Forelimb muscle (tissue), 1 donor: Measurements from ENCODE around the gene SBF1. TPM values are rescaled to one million over a fixed set of nuclear protein-coding genes. Genes with fewer than 3 reads are reported as not detected.

Experiments
- DNase-seq: peaks from one replicate; pipeline ENCODE4 v3.0.0-alpha.2; 2013; ENCODE audit warnings: low read depth
- polyA plus RNA-seq: library from polyadenylated mRNA; unstranded; fragments of 120-200 nt; gene quantifications from one replicate; pipeline ENCODE4 v1.2.1, GENCODE V29; 2013; ENCODE audit not compliant: insufficient read length

The SBF1 gene
- polyA plus RNA-seq, 1 donor: 39.9 TPM

DNA sequence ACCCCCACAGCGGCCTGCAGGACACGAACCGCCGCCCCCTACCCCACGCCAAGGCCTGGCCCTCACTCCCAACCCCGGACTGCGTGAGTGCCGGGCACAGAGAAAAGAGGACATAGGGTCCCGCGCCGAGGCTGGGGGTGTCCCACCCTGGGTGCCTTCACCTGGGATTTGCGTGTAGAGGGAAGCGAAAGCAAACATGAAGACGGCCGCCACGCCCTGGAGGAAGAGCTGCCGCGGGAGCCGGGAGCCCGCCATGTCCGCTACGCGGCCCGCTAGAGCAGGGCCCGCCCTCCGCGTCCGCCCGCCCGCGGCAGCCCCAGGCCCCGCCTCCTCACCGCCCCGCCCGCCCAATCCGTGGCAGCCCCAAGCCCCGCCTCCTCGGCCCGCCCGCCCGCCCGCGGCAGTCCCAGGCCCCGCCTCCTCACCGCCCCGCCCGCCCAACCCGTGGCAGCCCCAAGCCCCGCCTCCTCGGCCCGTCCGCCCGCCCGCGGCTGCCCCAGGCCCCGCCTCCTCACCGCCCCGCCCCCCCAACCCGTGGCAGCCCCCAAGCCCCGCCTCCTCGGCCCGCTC is 32.7 kb upstream of the SBF1 start, which contains the start of gene LMF2:
Gene LMF2 (minus strand): TSS at position 282 of the 570 bp plus-strand sequence. CDS start 27 bp downstream, at position 255.
- DNase-seq: no peak

DNA sequence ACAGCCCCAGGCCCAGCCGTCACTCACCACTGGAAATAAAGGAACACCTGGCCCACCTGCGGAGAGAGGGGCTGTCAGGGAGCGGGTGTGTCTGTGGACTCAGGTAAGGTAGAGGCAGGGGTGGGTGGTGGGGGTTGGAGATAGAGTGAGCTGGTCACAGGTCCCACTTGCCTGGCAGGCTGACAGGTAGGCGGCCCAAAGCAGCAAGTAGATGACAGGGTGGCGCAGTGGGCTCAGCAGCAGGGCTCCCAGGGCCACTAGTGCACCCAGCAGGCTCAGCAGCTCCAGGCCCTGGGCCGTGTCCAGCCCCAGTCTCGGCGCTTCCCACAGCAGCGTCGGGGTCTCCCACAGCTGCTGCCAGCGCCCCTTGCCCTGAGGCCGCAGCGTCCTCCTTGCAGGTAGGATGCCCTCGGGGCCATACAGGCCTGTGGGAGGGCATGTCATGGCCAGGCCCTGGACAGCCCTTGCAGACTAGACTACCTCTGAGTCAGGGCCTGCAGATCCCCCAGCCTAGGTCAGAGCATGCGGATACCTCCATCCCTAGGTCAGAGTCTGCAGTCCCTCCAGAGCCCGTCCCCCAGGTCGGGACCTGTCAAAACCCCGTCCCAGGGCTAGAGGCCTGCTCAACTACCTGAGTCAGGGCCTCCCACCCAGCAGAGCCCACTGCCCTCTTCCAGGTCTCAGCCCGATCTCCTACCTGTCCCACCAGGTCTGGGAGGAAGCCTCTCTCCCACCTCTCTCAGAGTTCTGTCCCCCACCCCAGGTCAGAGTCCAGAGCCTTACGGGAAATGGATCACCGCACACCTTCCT is 32.0 kb upstream of the SBF1 start:
- no peak for DNase-seq

DNA sequence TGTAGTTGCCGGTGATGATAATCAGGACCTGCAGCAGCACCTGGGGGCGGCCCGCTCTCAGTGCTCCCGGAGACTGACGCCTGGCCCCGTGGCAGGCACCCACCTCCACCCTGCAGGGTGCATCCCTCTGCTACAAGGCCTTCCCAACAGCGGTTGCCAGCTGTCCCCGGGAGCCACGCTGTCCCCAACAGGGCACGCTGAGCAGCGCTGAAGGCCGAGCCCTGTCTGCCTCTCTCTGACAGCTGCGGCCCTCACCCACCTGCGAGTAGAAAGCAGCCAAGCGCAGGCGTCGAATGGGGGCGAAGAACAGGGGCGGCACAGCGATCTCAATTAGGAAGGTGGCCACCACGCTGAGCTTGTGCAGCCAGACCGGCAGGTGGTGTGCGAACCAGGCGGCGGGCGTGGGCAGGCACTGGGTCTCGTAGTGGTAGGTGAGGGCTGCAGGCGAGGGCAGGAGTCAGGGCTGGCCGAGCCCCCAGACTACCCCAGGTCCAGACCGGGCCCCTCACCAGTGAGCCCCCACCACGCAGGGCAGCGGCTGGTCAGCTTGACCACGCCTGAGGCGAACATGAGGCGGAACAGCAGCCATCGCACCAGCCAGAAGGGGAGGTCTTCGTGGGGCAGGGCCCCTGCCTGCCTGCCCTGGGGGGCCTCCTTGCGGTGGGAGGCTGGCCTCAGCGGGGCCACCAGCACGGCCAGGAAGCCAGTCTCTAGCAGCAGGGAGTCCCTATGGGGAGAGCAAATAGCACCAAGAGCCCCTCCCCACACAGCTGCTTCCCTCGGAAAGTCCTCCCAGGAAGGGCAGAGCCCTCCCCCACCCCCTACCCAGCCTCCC is 31.2 kb upstream of the SBF1 start:
- no peak for DNase-seq

DNA sequence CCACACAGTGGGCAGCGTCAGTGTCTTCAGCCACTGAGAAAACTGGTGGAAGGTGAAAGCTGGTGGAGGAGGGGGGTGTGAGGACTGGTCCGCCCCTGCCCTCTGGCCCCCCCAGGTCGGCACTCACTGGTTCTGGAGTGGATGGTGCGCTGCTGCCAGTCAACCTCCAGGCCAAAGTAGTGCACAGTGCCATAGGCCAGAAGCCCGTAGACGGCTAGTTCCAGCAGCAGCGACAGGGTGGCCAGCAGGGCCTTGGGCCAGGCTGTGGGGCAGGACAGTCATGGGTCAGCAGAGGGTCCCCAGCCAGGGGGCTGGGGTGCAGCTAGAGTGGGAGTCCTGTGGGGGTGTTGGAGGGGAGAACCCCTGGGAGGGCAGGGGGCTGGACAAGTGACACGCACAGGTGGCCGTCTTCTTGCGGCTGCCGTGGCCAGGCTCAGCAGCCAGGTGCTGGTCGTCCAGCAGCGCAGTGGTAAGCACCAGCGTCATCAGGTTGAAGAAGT is 30.5 kb upstream of the SBF1 start:
- no peak for DNase-seq

DNA sequence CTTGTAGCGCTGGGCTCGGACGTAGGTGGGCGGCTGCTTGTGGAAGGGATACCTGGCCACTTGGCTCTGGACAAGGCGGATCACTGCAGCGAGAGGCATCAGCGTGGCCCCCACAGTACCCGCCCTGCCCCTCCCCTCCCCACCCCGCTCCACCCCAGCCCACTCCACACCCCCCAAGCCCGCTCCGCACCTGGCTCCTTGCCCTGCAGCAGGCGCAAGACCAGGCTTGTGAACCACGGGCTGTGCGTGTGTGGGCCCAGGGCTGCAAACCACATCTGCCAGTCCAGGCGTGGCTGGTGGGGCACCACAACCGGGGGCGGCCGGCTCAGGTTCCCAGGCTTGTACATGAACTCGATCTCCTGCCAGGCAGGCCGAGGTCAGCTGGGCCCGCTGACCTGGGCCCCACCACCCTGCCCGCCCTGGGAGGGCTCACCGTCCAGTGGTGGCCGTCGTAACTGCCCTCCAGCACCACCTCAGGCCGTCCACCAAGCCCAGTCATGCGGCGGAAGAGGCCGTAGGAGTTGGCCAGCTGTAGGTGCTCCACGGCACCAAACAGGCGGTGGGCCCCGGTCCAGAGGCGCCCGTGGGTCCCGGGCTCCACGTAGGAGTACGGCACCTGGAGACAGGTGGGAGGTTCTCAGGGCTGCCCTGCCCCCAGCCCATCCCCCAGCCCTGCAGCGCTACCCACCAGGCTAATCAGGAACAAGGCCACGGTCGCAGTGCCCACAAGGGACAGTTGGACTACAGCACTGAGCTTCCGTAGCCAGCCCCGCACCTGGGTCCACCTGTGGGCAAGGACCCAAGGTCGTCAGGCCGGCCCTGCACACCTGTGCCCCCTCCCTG is 29.8 kb upstream of the SBF1 start:
- no peak for DNase-seq

DNA sequence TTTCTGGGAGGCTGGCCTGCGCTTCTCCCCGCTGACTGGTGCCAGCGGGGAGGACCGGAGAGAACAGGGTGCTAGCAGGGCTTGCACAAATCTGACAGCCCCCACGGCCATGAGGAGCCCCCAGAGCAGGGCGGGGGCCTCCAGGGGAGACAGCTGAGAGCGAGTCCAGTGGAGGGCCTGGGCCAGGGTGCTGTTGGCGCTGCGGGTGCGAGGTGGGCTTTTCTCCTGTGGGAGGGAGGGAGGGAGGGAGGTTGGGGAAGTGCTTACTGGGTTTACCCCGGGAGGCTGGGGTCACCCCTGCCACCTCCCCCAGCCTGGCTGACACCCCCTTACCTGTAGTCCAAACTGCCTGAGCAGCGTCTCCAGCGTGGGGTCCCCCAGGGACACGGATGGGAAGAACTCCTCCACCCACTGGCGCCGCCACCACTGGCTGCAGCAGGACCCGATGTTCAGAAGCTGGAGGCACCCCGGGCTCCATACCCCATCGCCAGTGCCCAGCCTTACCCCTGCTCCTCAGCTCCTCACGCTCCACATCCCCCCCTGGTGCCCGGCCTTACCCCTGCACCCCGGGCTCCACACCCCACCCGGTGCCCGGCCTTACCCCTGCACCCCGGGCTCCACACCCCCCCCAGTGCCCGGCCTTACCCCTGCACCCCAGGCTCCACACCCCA is 28.8 kb upstream of the SBF1 start:
- DNase-seq: no peak

DNA sequence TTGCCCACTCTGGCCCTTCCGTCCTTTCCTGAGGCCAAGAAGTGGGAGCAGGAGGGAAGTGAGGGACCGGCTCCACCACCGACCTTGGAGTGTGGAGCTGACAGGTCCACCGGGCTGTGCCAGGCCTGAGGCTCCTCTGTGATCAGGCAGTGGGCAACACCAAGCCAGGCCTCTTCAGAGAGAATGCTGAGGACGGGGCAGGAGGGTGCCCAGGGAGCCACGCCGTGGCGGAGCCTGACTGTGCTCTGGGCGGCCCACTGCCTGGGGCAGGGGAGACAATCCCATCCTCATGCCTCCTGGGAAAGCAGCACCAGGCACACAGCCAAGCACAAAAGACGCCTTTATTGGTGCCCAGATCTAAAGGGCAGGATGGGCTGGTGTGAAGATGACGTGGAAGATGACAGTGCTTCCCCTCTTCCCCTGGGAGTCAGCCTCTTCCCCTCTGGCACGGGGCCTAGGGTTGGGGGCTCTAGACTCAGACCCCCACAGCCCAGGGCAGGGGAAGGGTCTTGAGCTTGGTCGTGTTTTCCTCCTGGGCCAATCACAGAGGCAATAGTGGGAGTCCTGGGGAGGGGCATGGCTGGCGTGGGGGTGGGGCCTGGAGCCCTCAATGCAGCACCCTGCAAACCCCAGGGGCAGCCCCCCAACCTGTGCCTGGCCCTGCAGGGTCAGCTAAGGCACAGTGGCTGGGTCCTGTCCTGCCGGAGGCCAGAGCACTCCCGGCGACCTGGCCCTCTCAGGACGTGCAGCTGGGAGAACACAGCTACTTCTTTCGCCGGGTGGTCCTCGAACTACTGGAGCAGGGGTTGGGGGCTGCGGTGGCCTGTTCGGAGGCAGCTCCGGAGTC is 28.0 kb upstream of the SBF1 start:
- no peak for DNase-seq

DNA sequence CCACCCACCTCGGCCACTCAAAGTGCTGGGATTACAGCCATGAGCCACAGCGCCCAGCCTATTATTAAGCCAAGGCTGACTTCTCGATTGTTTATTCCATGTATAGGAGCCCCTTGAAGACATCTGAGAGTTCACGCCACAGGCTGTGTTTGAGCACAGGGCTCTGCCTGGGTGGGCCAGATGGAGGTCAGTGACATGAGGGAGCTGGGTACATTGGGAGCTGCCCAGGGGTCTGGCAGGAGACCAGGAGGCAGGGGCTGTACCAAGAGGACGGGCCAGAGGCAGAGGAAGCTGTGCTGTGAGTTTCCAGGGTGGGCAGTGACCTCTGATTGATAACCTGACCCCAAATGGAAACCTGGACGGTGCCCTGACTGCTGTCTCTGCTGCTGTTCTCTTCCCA is 27.3 kb upstream of the SBF1 start:
- no peak for DNase-seq

DNA sequence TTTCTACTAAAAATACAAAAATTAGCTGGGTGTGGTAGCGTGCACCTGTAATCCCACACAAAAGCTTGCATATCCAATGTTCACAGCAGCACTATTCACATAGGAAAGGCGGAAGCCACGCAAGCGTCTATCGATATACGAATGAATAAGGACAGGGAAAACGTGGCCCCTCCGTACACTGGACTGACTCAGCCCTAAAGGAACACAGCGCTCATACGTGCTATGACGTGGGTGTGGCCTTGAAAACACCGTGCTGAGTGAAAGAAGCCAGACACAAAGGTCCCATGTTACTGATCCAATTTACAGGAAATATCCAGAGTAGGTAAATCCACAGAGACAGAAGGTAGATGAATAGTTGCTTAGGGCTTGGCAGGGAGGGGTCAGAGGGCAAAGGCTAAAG is 25.6 kb upstream of the SBF1 start:
- DNase-seq: no peak

DNA sequence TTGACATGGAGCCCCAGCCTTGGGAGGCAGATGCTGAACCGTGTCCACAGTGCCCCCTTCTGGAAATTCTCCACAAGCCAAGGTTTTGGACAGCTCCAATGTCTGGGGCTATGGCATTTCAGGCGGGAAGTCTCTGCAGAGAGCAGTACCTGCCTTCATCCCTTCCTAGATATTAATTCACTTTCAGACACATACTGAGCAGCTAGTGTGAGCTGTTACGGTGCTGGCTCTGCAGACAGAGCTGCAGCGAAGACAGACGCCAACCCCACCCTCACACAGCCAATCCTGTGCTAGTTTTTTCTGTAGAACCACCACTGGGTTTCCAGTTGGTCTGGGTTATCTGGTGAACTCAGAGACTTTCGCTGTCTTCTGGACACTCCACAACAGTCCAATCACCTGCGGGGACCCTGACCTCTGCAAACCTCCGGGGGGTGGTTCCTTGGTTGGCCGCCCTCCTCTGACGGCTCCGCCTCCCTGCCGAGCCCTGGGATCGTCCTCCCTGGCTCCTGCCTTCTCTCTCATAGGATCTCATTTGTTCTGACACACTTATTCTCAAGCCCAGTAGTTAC is 23.6 kb upstream of the SBF1 start:
- DNase-seq: no peak

DNA sequence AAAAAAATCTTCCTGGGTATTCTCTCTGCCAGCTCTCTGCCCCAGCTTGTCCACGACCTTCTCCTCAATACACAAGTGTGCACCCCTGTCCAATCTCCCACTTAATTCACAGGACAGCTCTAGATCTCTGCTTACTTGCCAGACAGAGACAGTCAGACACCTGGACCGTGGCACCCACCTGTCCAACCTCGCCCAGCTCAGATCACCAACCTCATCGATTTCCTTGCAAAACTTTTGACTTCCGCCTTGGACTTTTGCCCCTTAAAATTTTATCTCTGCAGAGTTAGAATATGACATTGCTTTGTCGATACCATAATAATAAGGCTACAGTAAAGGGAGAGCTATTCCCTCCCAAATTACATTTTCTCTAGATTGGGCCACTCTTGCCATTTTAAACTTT is 22.3 kb upstream of the SBF1 start:
- DNase-seq: no peak

DNA sequence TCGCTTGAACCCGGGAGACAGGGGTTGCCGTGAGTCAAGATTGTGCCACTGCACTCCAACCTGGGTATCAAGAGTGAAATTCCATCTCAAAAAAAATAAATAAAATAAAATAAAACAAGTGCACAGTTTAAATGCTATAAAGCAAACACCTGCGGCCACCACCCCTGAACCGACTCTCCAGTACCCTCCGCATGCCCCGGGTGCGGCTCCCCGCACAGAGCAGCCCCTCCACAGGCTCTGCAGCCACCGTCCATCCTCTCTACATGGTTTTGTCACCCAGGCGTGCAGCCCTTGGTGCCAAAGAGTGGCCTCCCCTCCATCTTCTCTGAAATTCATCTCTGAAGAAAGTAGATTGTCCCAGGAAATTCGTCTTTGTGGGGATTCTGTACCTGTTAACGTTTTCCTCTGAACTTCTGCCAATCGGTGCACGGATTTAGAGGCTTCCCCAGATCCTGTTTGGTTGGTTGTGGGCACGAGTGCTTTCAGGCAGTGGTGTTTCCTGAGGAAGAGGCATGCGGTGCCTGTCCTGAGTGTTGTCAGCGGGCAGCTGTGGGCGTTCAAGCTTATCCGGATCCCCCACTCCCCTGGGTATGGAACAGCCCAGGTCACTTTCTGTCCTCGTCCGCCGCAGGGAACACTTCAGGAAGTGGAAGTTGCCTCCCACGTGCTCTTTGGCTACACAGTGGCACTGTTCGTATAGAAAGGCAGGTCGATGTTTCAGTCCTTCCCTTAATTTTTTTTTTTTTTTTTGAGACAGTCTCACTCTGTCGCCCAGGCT is 15.9 kb upstream of the SBF1 start:
- DNase-seq: no peak

DNA sequence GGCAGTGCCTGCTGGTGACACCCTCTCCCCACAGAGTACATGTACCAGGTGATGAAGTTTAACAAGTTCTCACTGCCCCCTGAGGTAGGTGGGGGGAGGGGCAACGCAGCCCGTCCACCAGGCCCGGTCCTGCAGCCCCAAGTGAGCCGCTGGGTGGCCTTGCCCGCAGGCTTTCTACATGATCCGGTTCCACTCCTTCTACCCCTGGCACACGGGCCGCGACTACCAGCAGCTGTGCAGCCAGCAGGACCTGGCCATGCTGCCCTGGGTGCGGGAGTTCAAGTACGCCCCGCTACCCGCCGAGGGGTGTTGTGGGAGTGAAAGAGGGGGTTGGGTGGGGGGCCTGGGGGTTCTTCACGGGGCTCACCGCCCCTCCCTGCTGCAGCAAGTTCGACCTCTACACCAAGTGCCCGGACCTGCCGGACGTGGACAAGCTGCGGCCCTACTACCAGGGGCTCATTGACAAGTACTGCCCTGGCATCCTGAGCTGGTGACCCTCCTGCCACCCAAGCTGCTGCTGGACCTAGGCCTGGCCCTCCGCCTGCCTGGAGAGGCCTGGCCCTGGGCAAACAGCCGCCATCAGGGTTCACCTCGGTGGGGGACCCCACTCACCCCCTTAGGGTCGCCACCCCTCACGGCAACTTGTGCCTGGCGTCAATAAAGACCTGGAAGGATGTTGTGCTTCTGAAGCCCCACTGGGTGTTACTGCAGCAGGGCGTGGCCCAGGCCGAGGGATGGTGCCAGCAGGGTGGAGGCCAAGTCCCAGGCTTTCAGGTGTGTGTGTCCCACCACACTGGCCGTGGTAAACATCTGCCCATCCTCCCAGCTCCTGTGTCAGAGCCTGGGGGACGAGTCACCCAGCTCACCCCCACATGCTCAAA is 14.8 kb upstream of the SBF1 start:
- DNase-seq: no peak

DNA sequence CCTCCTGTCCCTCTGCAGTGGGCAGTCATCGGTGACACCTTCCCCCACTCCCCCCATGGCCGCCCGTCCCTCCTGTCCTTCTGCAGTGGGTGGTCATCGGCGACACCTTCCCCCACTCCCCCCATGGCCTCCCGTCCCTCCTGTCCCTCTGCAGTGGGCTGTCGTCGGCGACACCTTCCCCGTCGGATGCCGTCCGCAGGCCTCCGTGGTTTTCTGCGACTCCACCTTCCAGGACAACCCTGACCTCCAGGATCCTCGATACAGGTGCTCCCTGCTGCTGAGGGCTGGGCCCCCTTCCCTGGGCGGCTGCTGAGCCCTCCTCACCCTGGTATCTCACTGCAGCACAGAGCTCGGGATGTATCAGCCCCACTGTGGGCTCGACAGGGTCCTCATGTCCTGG is 14.1 kb upstream of the SBF1 start:
- DNase-seq: no peak

DNA sequence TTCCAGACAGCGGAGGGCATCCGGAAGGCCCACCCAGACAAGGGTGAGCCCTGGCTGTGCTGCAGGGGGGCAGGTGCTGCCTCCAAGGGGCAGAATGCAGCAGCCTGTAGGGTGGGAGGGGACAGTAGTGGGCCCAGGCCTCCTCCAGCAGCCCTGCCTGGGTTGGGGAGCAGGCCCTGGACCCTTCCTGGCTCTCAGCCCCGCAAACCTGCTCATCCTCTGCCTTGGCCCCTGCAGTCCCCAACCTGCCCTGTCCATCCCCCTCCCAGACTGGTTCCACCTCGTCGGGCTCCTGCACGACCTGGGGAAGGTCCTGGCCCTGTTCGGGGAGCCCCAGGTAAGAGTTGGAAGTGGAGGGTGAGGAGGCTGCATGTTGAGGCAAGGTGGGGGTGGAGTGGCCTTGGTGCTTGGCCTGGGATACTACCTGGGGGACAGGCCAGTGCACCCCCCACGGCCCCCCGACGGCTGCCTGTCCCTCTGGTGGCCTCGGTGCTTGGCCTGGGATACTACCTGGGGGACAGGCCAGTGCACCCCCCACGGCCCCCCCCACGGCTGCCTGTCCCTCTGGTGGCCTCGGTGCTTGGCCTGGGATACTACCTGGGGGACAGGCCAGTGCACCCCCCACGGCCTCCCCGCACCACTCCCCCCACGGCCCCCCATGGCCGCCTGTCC is 13.3 kb upstream of the SBF1 start:
- no peak for DNase-seq

DNA sequence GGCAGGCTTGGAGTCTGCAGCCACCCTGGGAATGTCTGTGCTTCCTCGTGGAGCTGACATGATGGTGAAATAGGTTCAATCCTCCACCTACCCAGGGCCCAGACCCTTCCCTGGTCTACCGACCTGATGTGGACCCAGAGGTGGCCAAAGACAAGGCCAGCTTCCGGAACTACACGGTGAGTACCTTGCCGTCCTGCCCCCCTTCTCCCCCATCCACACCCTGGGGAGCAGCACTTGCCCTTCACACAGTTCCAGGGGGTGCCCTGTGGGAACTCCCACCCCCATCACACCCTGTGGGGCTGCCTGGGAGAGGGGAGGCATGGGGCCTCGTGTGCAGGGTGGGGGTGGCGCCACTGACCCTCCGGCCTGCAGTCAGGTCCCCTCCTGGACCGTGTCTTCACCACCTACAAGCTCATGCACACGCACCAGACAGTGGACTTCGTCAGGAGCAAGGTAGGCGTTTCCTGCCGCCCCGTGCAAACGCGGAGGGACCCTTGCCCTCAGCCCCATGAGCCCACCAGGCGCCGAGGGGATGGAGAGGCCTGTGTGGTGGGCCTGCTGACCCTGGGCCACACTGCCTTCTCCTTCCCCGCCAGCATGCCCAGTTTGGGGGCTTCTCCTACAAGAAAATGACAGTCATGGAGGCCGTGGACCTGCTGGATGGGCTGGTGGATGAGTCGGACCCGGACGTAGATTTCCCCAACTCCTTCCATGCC is 12.6 kb upstream of the SBF1 start:
- no peak for DNase-seq
